ENCODE data around the gene FKBP10. TPM values are rescaled to one million over a fixed set of nuclear protein-coding genes. Genes with fewer than 3 reads are reported as not detected.
"Not testable (repeated sequence)": the region's sequence is repeated elsewhere in the genome, so short reads cannot be mapped to it uniquely, and the experiment has no call there.

FKBP10 gene
- total RNA-seq, 3 donors from 2014 or later (not counting 1 experiment from before 2014, with no cell fraction given): 5.6 to 8.8 (median 6.0) TPM

- DNase-seq (no peak), ATAC-seq (no peak)
- H3K4me3 ChIP-seq (ENCODE audit: low read length): no peak overlapping the region
- no peaks in the 10 kb centered on the region for H3K4me1 Mint-ChIP-seq
- no peak overlapping the region for H3K27ac ChIP-seq (ENCODE audit: low read length)
- H3K27me3 Mint-ChIP-seq (ENCODE audit: low read depth in 2 of 2): no peaks in the 10 kb centered on the region
- H3K27ac Mint-ChIP-seq: no peak overlapping the region
- H3K27me3 ChIP-seq (ENCODE audit: control insufficient read depth, insufficient read depth, low read length): no peaks in the 10 kb centered on the region
- 96% methylated on average over 7 of the region's 7 CpGs for WGBS (ENCODE audit: insufficient coverage)
- H3K36me3 Mint-ChIP-seq: no peaks in the 10 kb centered on the region
- no peaks in the 10 kb centered on the region for H3K9me3 ChIP-seq (ENCODE audit: control insufficient read depth, insufficient read depth, low read length)
- TF ChIP-seq, protein P1, sequence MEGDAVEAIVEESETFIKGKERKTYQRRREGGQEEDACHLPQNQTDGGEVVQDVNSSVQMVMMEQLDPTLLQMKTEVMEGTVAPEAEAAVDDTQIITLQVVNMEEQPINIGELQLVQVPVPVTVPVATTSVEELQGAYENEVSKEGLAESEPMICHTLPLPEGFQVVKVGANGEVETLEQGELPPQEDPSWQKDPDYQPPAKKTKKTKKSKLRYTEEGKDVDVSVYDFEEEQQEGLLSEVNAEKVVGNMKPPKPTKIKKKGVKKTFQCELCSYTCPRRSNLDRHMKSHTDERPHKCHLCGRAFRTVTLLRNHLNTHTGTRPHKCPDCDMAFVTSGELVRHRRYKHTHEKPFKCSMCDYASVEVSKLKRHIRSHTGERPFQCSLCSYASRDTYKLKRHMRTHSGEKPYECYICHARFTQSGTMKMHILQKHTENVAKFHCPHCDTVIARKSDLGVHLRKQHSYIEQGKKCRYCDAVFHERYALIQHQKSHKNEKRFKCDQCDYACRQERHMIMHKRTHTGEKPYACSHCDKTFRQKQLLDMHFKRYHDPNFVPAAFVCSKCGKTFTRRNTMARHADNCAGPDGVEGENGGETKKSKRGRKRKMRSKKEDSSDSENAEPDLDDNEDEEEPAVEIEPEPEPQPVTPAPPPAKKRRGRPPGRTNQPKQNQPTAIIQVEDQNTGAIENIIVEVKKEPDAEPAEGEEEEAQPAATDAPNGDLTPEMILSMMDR (IDR thresholded peaks at IDR 0.05): no peak
- H3K4me3 Mint-ChIP-seq: no peak overlapping the region
- H3K4me1 ChIP-seq (ENCODE audit: control insufficient read depth, insufficient read depth, low read length): no peaks in the 10 kb centered on the region
- no peaks in the 10 kb centered on the region for H3K36me3 ChIP-seq (ENCODE audit: control insufficient read depth, insufficient read depth, low read length)
- no peaks in the 10 kb centered on the region for H3K9me3 Mint-ChIP-seq
- intact Hi-C loops (cut with micrococcal nuclease): no loop called here
These were observed 10.8 kb downstream of the FKBP10 start for GRCh38 chr17:41823580-41823979.

DNA sequence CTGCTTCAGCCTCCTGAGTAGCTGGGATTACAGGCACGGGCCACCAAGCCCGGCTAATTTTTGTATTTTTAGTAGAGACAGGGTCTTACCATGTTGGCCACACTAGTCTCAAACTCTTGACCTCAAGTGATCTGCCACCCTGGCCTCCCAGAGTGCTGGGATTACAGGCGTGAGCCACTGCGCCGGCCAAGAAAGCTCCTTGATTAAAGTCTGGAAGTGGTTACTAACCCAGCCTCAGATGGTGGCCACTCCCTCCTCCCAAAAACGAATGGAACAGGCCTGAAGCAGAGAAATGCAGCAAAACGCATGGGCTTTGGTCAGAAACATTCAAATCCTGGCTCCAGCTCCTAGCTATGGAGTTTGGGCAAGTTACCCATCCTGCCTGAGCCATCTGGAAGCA, 11.3 kb downstream of the FKBP10 start:
- WGBS (ENCODE audit: insufficient coverage): 76% methylated on average over 7 of the region's 7 CpGs
- intact Hi-C loops (cut with micrococcal nuclease): no loop called here
- no peaks in the 10 kb centered on the region for H3K9me3 Mint-ChIP-seq
- Histone ChIP-seq H3K27me3 (ENCODE audit: control insufficient read depth, insufficient read depth, low read length) (no peaks in the 10 kb centered on the region), H3K36me3 (ENCODE audit: control insufficient read depth, insufficient read depth, low read length) (no peaks in the 10 kb centered on the region), H3K4me1 (ENCODE audit: control insufficient read depth, insufficient read depth, low read length) (no peaks in the 10 kb centered on the region), H3K4me3 (ENCODE audit: low read length) (no peak overlapping the region), H3K27ac (ENCODE audit: low read length) (no peak overlapping the region), H3K9me3 (ENCODE audit: control insufficient read depth, insufficient read depth, low read length) (no peaks in the 10 kb centered on the region)
- H3K27ac Mint-ChIP-seq: no peak overlapping the region
- H3K27me3 Mint-ChIP-seq (ENCODE audit: low read depth in 2 of 2): no peaks in the 10 kb centered on the region
- no peak for ATAC-seq
- no peak for DNase-seq
- H3K36me3 Mint-ChIP-seq: no peaks in the 10 kb centered on the region
- no peaks in the 10 kb centered on the region for H3K4me1 Mint-ChIP-seq
- H3K4me3 Mint-ChIP-seq: no peak overlapping the region
- TF ChIP-seq, protein P1 (IDR thresholded peaks at IDR 0.05): no peak

- TF ChIP-seq, protein P1 (IDR thresholded peaks at IDR 0.05): no peak
- no peaks in the 10 kb centered on the region for H3K27me3 Mint-ChIP-seq (ENCODE audit: low read depth in 2 of 2)
- Histone ChIP-seq H3K9me3 (ENCODE audit: control insufficient read depth, insufficient read depth, low read length) (no peaks in the 10 kb centered on the region), H3K4me3 (ENCODE audit: low read length) (no peak overlapping the region), H3K4me1 (ENCODE audit: control insufficient read depth, insufficient read depth, low read length) (no peaks in the 10 kb centered on the region), H3K27ac (ENCODE audit: low read length) (no peak overlapping the region), H3K36me3 (ENCODE audit: control insufficient read depth, insufficient read depth, low read length) (peaks cover 2% of the 10 kb centered on the region), H3K27me3 (ENCODE audit: control insufficient read depth, insufficient read depth, low read length) (no peaks in the 10 kb centered on the region)
- ATAC-seq: no peak
- no peak for DNase-seq
- intact Hi-C loops (cut with micrococcal nuclease): no loop called here
- H3K9me3 Mint-ChIP-seq: no peaks in the 10 kb centered on the region
- H3K36me3 Mint-ChIP-seq: no peaks in the 10 kb centered on the region
- no peak overlapping the region for H3K27ac Mint-ChIP-seq
- WGBS (ENCODE audit: insufficient coverage): 92% methylated on average over 19 of the region's 19 CpGs
- no peak overlapping the region for H3K4me3 Mint-ChIP-seq
- no peaks in the 10 kb centered on the region for H3K4me1 Mint-ChIP-seq
These were observed 12.5 kb downstream of the FKBP10 start for GRCh38 chr17:41825175-41825845.

DNA sequence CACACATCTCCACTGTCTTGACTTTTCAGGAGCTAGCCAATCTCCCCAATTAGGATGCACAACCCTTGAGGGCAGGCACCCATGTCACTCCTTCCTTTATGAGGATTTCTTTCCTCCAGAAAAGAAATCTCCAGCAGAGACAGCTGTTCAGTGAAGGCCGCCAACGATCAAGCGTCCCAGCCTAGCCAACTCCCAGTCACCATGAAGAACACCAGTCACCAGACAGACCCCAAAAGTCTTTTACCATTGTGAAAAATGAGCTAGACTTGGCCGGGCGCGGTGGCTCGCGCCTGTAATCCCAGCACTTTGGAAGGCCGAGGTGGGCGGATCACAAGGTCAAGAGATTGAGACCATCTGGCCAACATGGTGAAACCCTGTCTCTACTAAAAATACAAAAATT, 17.2 kb downstream of the FKBP10 start:
- H3K36me3 ChIP-seq (ENCODE audit: control insufficient read depth, insufficient read depth, low read length); H3K9me3 ChIP-seq (ENCODE audit: control insufficient read depth, insufficient read depth, low read length); H3K36me3 Mint-ChIP-seq; DNase-seq; H3K4me3 Mint-ChIP-seq; ATAC-seq; H3K27ac ChIP-seq (ENCODE audit: low read length); H3K4me3 ChIP-seq (ENCODE audit: low read length); H3K9me3 Mint-ChIP-seq; intact Hi-C loops (cut with micrococcal nuclease); H3K27ac Mint-ChIP-seq; H3K27me3 ChIP-seq (ENCODE audit: control insufficient read depth, insufficient read depth, low read length); H3K4me1 ChIP-seq (ENCODE audit: control insufficient read depth, insufficient read depth, low read length); H3K27me3 Mint-ChIP-seq (ENCODE audit: low read depth in 2 of 2); H3K4me1 Mint-ChIP-seq: not testable (repeated sequence)
- 84% methylated on average over 10 of the region's 10 CpGs for WGBS (ENCODE audit: insufficient coverage)
